ENCODE results near the gene ZC3H7A.

ZC3H7A gene

GRCh38 chr16:11740567-11740966, 56.5 kb downstream of the ZC3H7A start:
- Histone ChIP-seq H3K9me3 (ENCODE audit: control extremely low read depth in 1 of 5, control insufficient read depth in 4 of 5, insufficient read depth in 2 of 5, low read depth in 1 of 5, low read length in 4 of 5) (no peaks in the 10 kb centered on the region), H3K4me3 (ENCODE audit: control insufficient read depth in 1 of 7, extremely low read depth in 1 of 7, insufficient read depth in 4 of 7, low read depth in 2 of 7, low read length in 6 of 7) (peak overlapping the region in 5 of 7 experiments; percentile 7 to 96 (median 89)), H3K36me3 (ENCODE audit: control insufficient read depth in 4 of 4, insufficient read depth in 4 of 4, low read length in 3 of 4) (peaks cover 2 to 15% (median 13%) of the 10 kb centered on the region in 4 experiments), H3K4me1 (ENCODE audit: control extremely low read depth in 1 of 4, control insufficient read depth in 4 of 4, insufficient read depth in 4 of 4, low read length in 3 of 4) (peaks cover 9 to 32% (median 24%) of the 10 kb centered on the region in 4 experiments), H3K27me3 (replicated peaks in 2 of 5; ENCODE audit: control insufficient read depth in 4 of 5, insufficient read depth in 5 of 5, low read length in 4 of 5) (no peaks in the 10 kb centered on the region), H3K27ac (ENCODE audit: insufficient read depth in 1 of 2, low read depth in 1 of 2, low read length in 2 of 2, poor library complexity in 1 of 2, severe bottlenecking in 2 of 2) (no peak overlapping the region)
- 100% methylated on average over 2 of the region's 3 CpGs for WGBS (ENCODE audit: insufficient coverage)
- no peak for DNase-seq
- ChIA-PET CTCF (no interaction called here), POLR2A (no interaction called here)

GRCh38 chr16:11738742-11739544, 58.1 kb downstream of the ZC3H7A start:
- DNase-seq = no peak
- Histone ChIP-seq H3K27me3 (replicated peaks in 2 of 5; ENCODE audit: control insufficient read depth in 4 of 5, insufficient read depth in 5 of 5, low read length in 4 of 5) (no peaks in the 10 kb centered on the region), H3K27ac (ENCODE audit: insufficient read depth in 1 of 2, low read depth in 1 of 2, low read length in 2 of 2, poor library complexity in 1 of 2, severe bottlenecking in 2 of 2) (no peak overlapping the region), H3K9me3 (ENCODE audit: control extremely low read depth in 1 of 5, control insufficient read depth in 4 of 5, insufficient read depth in 2 of 5, low read depth in 1 of 5, low read length in 4 of 5) (no peaks in the 10 kb centered on the region), H3K36me3 (ENCODE audit: control insufficient read depth in 4 of 4, insufficient read depth in 4 of 4, low read length in 3 of 4) (peaks cover 5 to 31% (median 24%) of the 10 kb centered on the region in 4 experiments), H3K4me1 (ENCODE audit: control extremely low read depth in 1 of 4, control insufficient read depth in 4 of 4, insufficient read depth in 4 of 4, low read length in 3 of 4) (peaks cover 9 to 34% (median 30%) of the 10 kb centered on the region in 4 experiments), H3K4me3 (ENCODE audit: control insufficient read depth in 1 of 7, extremely low read depth in 1 of 7, insufficient read depth in 4 of 7, low read depth in 2 of 7, low read length in 6 of 7) (no peak overlapping the region)
- ChIA-PET POLR2A (no interaction called here), CTCF (no interaction called here)
- 90% methylated on average over 9 of the region's 15 CpGs for WGBS (ENCODE audit: insufficient coverage)

- Histone ChIP-seq H3K27me3 (replicated peaks in 2 of 5; ENCODE audit: control insufficient read depth in 4 of 5, insufficient read depth in 5 of 5, low read length in 4 of 5) (no peaks in the 10 kb centered on the region), H3K9me3 (ENCODE audit: control extremely low read depth in 1 of 5, control insufficient read depth in 4 of 5, insufficient read depth in 2 of 5, low read depth in 1 of 5, low read length in 4 of 5) (no peaks in the 10 kb centered on the region), H3K4me1 (ENCODE audit: control extremely low read depth in 1 of 4, control insufficient read depth in 4 of 4, insufficient read depth in 4 of 4, low read length in 3 of 4) (peaks cover 9 to 27% (median 21%) of the 10 kb centered on the region in 4 experiments), H3K4me3 (ENCODE audit: control insufficient read depth in 1 of 7, extremely low read depth in 1 of 7, insufficient read depth in 4 of 7, low read depth in 2 of 7, low read length in 6 of 7) (no peak overlapping the region), H3K27ac (ENCODE audit: insufficient read depth in 1 of 2, low read depth in 1 of 2, low read length in 2 of 2, poor library complexity in 1 of 2, severe bottlenecking in 2 of 2) (no peak overlapping the region), H3K36me3 (ENCODE audit: control insufficient read depth in 4 of 4, insufficient read depth in 4 of 4, low read length in 3 of 4) (peaks cover 5 to 38% (median 29%) of the 10 kb centered on the region in 4 experiments)
- CTCF ChIA-PET = interaction anchor here (2.0 kb wide), 1 partner anchor 15 kb away, joined by 5 read pairs; no protein-coding TSS in a partner anchor
- 100% methylated on average over 3 of the region's 8 CpGs for WGBS (ENCODE audit: insufficient coverage)
- POLR2A ChIA-PET = no interaction called here
- peak in 1 of 3 donors; percentile 16 for DNase-seq
Observed at GRCh38 chr16:11737713-11738112, 59.3 kb downstream of the ZC3H7A start.

- H3K9me3 ChIP-seq (ENCODE audit: control extremely low read depth in 1 of 5, control insufficient read depth in 4 of 5, insufficient read depth in 2 of 5, low read depth in 1 of 5, low read length in 4 of 5) = no peaks in the 10 kb centered on the region
- DNase-seq = no peak
- ChIA-PET CTCF (interaction anchor here (1.1 to 2.0 kb wide), 4 partner anchors 10 to 60 kb away, joined by 3 to 5 read pairs (median 4); partner anchors contain the start of gene ZC3H7A), POLR2A (no interaction called here)
- H3K4me3 ChIP-seq (ENCODE audit: control insufficient read depth in 1 of 7, extremely low read depth in 1 of 7, insufficient read depth in 4 of 7, low read depth in 2 of 7, low read length in 6 of 7) = no peak overlapping the region
- peaks cover 5 to 46% (median 36%) of the 10 kb centered on the region in 4 experiments for H3K36me3 ChIP-seq (ENCODE audit: control insufficient read depth in 4 of 4, insufficient read depth in 4 of 4, low read length in 3 of 4)
- no peaks in the 10 kb centered on the region for H3K27me3 ChIP-seq (replicated peaks in 2 of 5; ENCODE audit: control insufficient read depth in 4 of 5, insufficient read depth in 5 of 5, low read length in 4 of 5)
- peaks cover 9 to 27% (median 21%) of the 10 kb centered on the region in 4 experiments for H3K4me1 ChIP-seq (ENCODE audit: control extremely low read depth in 1 of 4, control insufficient read depth in 4 of 4, insufficient read depth in 4 of 4, low read length in 3 of 4)
- 95% methylated on average over 4 of the region's 6 CpGs for WGBS (ENCODE audit: insufficient coverage)
- no peak overlapping the region for H3K27ac ChIP-seq (ENCODE audit: insufficient read depth in 1 of 2, low read depth in 1 of 2, low read length in 2 of 2, poor library complexity in 1 of 2, severe bottlenecking in 2 of 2)
Observed at GRCh38 chr16:11736903-11737302, 60.2 kb downstream of the ZC3H7A start.

GRCh38 chr16:11735787-11736186, 61.3 kb downstream of the ZC3H7A start:
- DNase-seq = no peak
- no peaks in the 10 kb centered on the region for H3K9me3 ChIP-seq (ENCODE audit: control extremely low read depth in 1 of 5, control insufficient read depth in 4 of 5, insufficient read depth in 2 of 5, low read depth in 1 of 5, low read length in 4 of 5)
- 99% methylated on average over 8 of the region's 8 CpGs for WGBS (ENCODE audit: insufficient coverage)
- ChIA-PET POLR2A (no interaction called here), CTCF (interaction anchor here (1.3 to 2.0 kb wide), 3 partner anchors 11 to 61 kb away, joined by 3 to 5 read pairs (median 4); partner anchors contain the start of gene ZC3H7A)
- no peaks in the 10 kb centered on the region for H3K27me3 ChIP-seq (replicated peaks in 2 of 5; ENCODE audit: control insufficient read depth in 4 of 5, insufficient read depth in 5 of 5, low read length in 4 of 5)
- H3K4me1 ChIP-seq (ENCODE audit: control extremely low read depth in 1 of 4, control insufficient read depth in 4 of 4, insufficient read depth in 4 of 4, low read length in 3 of 4) = peaks cover 3 to 16% (median 12%) of the 10 kb centered on the region in 4 experiments
- H3K27ac ChIP-seq (ENCODE audit: insufficient read depth in 1 of 2, low read depth in 1 of 2, low read length in 2 of 2, poor library complexity in 1 of 2, severe bottlenecking in 2 of 2) = no peak overlapping the region
- no peak overlapping the region for H3K4me3 ChIP-seq (ENCODE audit: control insufficient read depth in 1 of 7, extremely low read depth in 1 of 7, insufficient read depth in 4 of 7, low read depth in 2 of 7, low read length in 6 of 7)
- peaks cover 5 to 57% (median 45%) of the 10 kb centered on the region in 4 experiments for H3K36me3 ChIP-seq (ENCODE audit: control insufficient read depth in 4 of 4, insufficient read depth in 4 of 4, low read length in 3 of 4)

GRCh38 chr16:11734653-11735043, 62.4 kb downstream of the ZC3H7A start:
- ChIA-PET CTCF (interaction anchor here (0.8 to 0.9 kb wide), 4 partner anchors 9 to 338 kb away, joined by 3 read pairs; no protein-coding TSS in a partner anchor), POLR2A (no interaction called here)

More at GRCh38 chr16:11734653-11735043, 62.4 kb downstream of the ZC3H7A start:
- WGBS (ENCODE audit: insufficient coverage) = 83% methylated on average over 6 of the region's 6 CpGs
- Histone ChIP-seq H3K4me1 (ENCODE audit: control extremely low read depth in 1 of 4, control insufficient read depth in 4 of 4, insufficient read depth in 4 of 4, low read length in 3 of 4) (peaks cover 0 to 13% (median 4%) of the 10 kb centered on the region in 4 experiments), H3K4me3 (ENCODE audit: control insufficient read depth in 1 of 7, extremely low read depth in 1 of 7, insufficient read depth in 4 of 7, low read depth in 2 of 7, low read length in 6 of 7) (no peak overlapping the region), H3K27me3 (replicated peaks in 2 of 5; ENCODE audit: control insufficient read depth in 4 of 5, insufficient read depth in 5 of 5, low read length in 4 of 5) (no peaks in the 10 kb centered on the region), H3K27ac (ENCODE audit: insufficient read depth in 1 of 2, low read depth in 1 of 2, low read length in 2 of 2, poor library complexity in 1 of 2, severe bottlenecking in 2 of 2) (peak overlapping the region in 1 of 2 experiments; percentile 47), H3K36me3 (ENCODE audit: control insufficient read depth in 4 of 4, insufficient read depth in 4 of 4, low read length in 3 of 4) (peaks cover 7 to 68% (median 54%) of the 10 kb centered on the region in 4 experiments), H3K9me3 (ENCODE audit: control extremely low read depth in 1 of 5, control insufficient read depth in 4 of 5, insufficient read depth in 2 of 5, low read depth in 1 of 5, low read length in 4 of 5) (no peaks in the 10 kb centered on the region)
- no peak for DNase-seq

All from common myeloid progenitor, CD34-positive (primary cell).